A549 (cell line): ENCODE measurements around the gene SYNGR4.

Source experiments
- CHD2 ChIP-seq: fragments of 150-350 bp; IDR thresholded peaks from 2 replicates; pipeline ENCODE4 v1.6.1; 2014; ENCODE audit warnings: low read length; ENCODE audit not compliant: partially characterized antibody
- ELK1 ChIP-seq: fragments of 150-350 bp; IDR thresholded peaks from 2 replicates; pipeline ENCODE4 v1.6.1; 2014; ENCODE audit warnings: low read depth, mild to moderate bottlenecking, low read length
- EP300 ChIP-seq, 2 experiments: fragments of >200 bp; sonication (Bioruptor Twin); formaldehyde crosslinking; IDR thresholded peaks; 2 replicates in 1 of 2; 3 replicates in 1 of 2; pipeline ENCODE4 v1.6.1; 2016 to 2017
- ESRRA ChIP-seq: fragments of 150-350 bp; IDR thresholded peaks from 2 replicates; pipeline ENCODE4 v1.6.1; 2014; ENCODE audit warnings: mild to moderate bottlenecking, low read length, borderline replicate concordance
- MAFK ChIP-seq: fragments of 450-650 bp; IDR thresholded peaks from 2 replicates; pipeline ENCODE4 v1.6.1; 2014; ENCODE audit not compliant: partially characterized antibody
- NR3C1 ChIP-seq: fragments of >200 bp; sonication (Bioruptor Twin); formaldehyde crosslinking; IDR thresholded peaks from 3 replicates; pipeline ENCODE4 v1.6.1; 2017
- RAD21 ChIP-seq, 2 experiments: fragments of >200 bp in 1 of 2; sonication (Bioruptor Twin) in 1 of 2; formaldehyde crosslinking in 1 of 2; IDR thresholded peaks in 1 of 2; conservative IDR thresholded peaks in 1 of 2; 2 replicates in 1 of 2; 3 replicates in 1 of 2; pipeline ENCODE4 v1.6.1; 2012 to 2018; ENCODE audit warnings: inconsistent platforms in 1 of 2
- SREBF2 ChIP-seq: fragments of 450-650 bp; IDR thresholded peaks from 2 replicates; pipeline ENCODE4 v1.6.1; 2014; ENCODE audit warnings: mild to moderate bottlenecking, moderate library complexity
- TP53 ChIP-seq: fragments of 250-450 bp; sonication (Bioruptor Pico); IDR thresholded peaks from 2 replicates; pipeline ENCODE4 v1.5.0; 2021; ENCODE audit warnings: mild to moderate bottlenecking, moderate library complexity
- USF2 ChIP-seq: fragments of 450-650 bp; IDR thresholded peaks from 2 replicates; pipeline ENCODE4 v1.6.1; 2014; ENCODE audit warnings: antibody characterized with exemption
- ZFP36 ChIP-seq: fragments of 450-650 bp; IDR thresholded peaks from 2 replicates; pipeline ENCODE4 v1.6.1; 2014; ENCODE audit warnings: borderline replicate concordance; ENCODE audit not compliant: partially characterized antibody
- TF ChIP-seq, protein P1 (sequence below): fragments of >200 bp; sonication (Bioruptor Twin); formaldehyde crosslinking; IDR thresholded peaks from 3 replicates; pipeline ENCODE4 v1.5.1; 2016
- TF ChIP-seq, protein P2 (sequence below): IDR thresholded peaks from 2 replicates; pipeline ENCODE4 v1.6.1; 2012

DNA sequence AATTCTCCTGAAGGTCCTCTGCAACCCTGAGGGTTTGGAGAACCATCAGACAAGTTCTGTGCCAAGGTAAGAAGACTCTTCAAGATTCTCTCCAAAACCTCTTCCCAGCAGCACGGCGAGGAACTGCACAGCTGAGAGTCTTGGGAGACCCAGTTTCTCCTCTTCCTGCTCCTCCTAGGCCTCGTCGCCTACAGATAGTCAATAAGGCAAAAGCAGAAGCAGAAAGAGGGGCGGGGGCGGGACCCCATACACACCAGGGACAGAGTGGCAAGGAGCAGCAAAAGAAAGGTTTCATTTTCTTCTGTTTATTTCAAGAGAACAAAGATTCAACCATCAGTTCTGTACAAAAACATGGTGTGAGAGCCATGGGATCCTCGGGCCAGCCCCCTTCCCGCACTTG is 18.1 kb downstream of the SYNGR4 start:
- no peak for TF ChIP-seq EP300 (IDR thresholded peaks at IDR 0.05)
- TF ChIP-seq, protein P1, sequence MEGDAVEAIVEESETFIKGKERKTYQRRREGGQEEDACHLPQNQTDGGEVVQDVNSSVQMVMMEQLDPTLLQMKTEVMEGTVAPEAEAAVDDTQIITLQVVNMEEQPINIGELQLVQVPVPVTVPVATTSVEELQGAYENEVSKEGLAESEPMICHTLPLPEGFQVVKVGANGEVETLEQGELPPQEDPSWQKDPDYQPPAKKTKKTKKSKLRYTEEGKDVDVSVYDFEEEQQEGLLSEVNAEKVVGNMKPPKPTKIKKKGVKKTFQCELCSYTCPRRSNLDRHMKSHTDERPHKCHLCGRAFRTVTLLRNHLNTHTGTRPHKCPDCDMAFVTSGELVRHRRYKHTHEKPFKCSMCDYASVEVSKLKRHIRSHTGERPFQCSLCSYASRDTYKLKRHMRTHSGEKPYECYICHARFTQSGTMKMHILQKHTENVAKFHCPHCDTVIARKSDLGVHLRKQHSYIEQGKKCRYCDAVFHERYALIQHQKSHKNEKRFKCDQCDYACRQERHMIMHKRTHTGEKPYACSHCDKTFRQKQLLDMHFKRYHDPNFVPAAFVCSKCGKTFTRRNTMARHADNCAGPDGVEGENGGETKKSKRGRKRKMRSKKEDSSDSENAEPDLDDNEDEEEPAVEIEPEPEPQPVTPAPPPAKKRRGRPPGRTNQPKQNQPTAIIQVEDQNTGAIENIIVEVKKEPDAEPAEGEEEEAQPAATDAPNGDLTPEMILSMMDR, result no peak
- no peak for TF ChIP-seq MAFK
- no peak for TF ChIP-seq CHD2
- TF ChIP-seq ZFP36, result no peak
- TF ChIP-seq ELK1, result no peak
- no peak for TF ChIP-seq RAD21 (conservative IDR thresholded peaks at IDR 0.05 in 1 of 2, IDR thresholded peaks at IDR 0.05 in 1 of 2)
- no peak for TF ChIP-seq TP53
- TF ChIP-seq SREBF2, result no peak
- no peak for TF ChIP-seq ESRRA
- TF ChIP-seq, protein P2, sequence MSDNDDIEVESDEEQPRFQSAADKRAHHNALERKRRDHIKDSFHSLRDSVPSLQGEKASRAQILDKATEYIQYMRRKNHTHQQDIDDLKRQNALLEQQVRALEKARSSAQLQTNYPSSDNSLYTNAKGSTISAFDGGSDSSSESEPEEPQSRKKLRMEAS, result no peak
- no peak for TF ChIP-seq USF2
- TF ChIP-seq NR3C1, result no peak
